Activated B cell treated with CpG ODN at 0.5 μM for 24 hours (primary cell): Measurements from ENCODE around the gene CST1. TPM values are rescaled to one million over a fixed set of nuclear protein-coding genes. Genes with fewer than 3 reads are reported as not detected.
"Not testable (repeated sequence)": the region's sequence is repeated elsewhere in the genome, so short reads cannot be mapped to it uniquely, and the experiment has no call there.

Experiments
- ATAC-seq: fragments of 200-7000 bp; cut with Tn5 transposase; one replicate; pipeline ENCODE4 v1.10.0; 2021; ENCODE audit warnings: low read depth, mild to moderate bottlenecking, moderate library complexity
- CTCF ChIA-PET: fragments of 350-600 bp; sonication (Branson Sonifier 250); formaldehyde crosslinking; loops from one replicate; lab custom pipeline; 2021; ENCODE audit warnings: antibody characterized with exemption; lab: Charles Lee
- POLR2A ChIA-PET: fragments of 350-600 bp; sonication (Branson Sonifier 250); formaldehyde crosslinking; loops from one replicate; lab custom pipeline; 2021; ENCODE audit warnings: antibody characterized with exemption; lab: Charles Lee
- DNase-seq: peaks from one replicate; pipeline ENCODE4 v3.0.0; 2022
- H3K27ac Mint-ChIP-seq: one replicate; pipeline ENCODE4 v1.8.0; 2020; ENCODE audit warnings: mixed read lengths
- H3K27me3 Mint-ChIP-seq: one replicate; pipeline ENCODE4 v1.8.0; 2021; ENCODE audit warnings: mixed read lengths
- H3K36me3 Mint-ChIP-seq: one replicate; pipeline ENCODE4 v1.8.0; 2021; ENCODE audit warnings: low read depth, mixed read lengths
- H3K4me1 Mint-ChIP-seq: one replicate; pipeline ENCODE4 v1.8.0; 2021; ENCODE audit warnings: mixed read lengths
- H3K4me3 Mint-ChIP-seq: one replicate; pipeline ENCODE4 v1.8.0; 2020; ENCODE audit warnings: mild to moderate bottlenecking, mixed read lengths
- H3K9me3 Mint-ChIP-seq: one replicate; pipeline ENCODE4 v1.8.0; 2020; ENCODE audit warnings: mixed read lengths
- CTCF ChIP-seq: fragments of 200-600 bp; IDR thresholded peaks from one replicate; pipeline ENCODE4 v1.8.0; 2022; ENCODE audit warnings: antibody characterized with exemption, mild to moderate bottlenecking
- intact Hi-C: fragments of 100-400 bp; cut with micrococcal nuclease; formaldehyde crosslinking; loops from one replicate; pipeline ENCODE4 v1.15.1; 2024
- total RNA-seq: library from RNA; stranded (reverse); gene quantifications from 2 replicates; pipeline ENCODE4 v1.2.3, GENCODE V29; 2022

Gene CST1
- total RNA-seq, 1 donor from 2014 or later = not detected

DNA sequence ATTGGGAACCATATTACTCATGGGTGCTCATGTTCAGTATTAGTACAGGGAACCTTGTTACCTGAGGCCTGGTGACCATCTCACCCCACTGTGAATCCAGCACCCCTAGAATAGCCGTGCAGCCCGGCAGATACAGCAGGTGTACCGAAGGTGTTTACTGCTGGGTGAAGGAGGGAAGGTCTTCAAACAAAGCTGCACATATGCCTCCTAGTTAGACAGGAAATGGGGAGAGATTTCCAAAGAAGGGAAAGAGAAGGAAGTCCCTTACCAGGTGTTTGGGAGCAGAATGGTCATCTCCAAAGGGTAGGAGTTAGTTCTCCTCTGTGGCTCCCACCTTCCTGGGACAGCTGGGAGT is 2.4 kb upstream of the CST1 start:
- H3K4me3 Mint-ChIP-seq = no peak overlapping the region
- no peaks in the 10 kb centered on the region for H3K9me3 Mint-ChIP-seq
- DNase-seq = no peak
- ATAC-seq = no peak
- H3K36me3 Mint-ChIP-seq = no peaks in the 10 kb centered on the region
- peaks cover 2% of the 10 kb centered on the region for H3K27me3 Mint-ChIP-seq
- ChIA-PET CTCF (no interaction called here), POLR2A (no interaction called here)
- intact Hi-C loops = no loop called here
- no peak overlapping the region for H3K27ac Mint-ChIP-seq
- no peaks in the 10 kb centered on the region for H3K4me1 Mint-ChIP-seq
- no peak for TF ChIP-seq CTCF

GRCh38 chr20:23752481-23753193 is 1.9 kb upstream of the CST1 start:
- no peaks in the 10 kb centered on the region for H3K9me3 Mint-ChIP-seq
- ChIA-PET POLR2A (no interaction called here), CTCF (no interaction called here)
- H3K36me3 Mint-ChIP-seq = no peaks in the 10 kb centered on the region
- TF ChIP-seq CTCF = no peak
- intact Hi-C loops = no loop called here
- DNase-seq = no peak
- peaks cover 2% of the 10 kb centered on the region for H3K27me3 Mint-ChIP-seq
- H3K4me3 Mint-ChIP-seq = no peak overlapping the region
- ATAC-seq = no peak
- no peak overlapping the region for H3K27ac Mint-ChIP-seq
- H3K4me1 Mint-ChIP-seq = no peaks in the 10 kb centered on the region

DNA sequence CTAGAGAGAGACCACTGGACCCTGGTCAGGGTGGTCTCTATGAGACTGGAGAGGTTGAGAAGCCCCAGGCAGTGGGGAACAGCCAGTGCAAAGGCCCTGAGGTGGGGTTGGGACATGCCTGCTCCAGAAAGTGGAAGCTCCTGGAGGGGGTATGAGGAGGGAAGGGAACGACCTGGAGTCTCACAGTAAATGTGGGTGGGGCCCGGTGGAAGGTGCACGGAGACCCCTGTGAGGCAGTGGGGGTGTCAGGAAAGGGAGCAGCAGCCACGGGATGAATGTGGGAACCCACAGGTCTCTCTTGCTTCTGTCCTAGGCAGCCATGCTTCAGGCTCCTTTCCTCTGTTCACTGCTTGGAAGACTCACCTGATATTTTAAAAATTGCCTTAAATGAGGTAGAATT is 1.3 kb upstream of the CST1 start:
- CTCF ChIA-PET = no interaction called here
- no peak for ATAC-seq

DNA sequence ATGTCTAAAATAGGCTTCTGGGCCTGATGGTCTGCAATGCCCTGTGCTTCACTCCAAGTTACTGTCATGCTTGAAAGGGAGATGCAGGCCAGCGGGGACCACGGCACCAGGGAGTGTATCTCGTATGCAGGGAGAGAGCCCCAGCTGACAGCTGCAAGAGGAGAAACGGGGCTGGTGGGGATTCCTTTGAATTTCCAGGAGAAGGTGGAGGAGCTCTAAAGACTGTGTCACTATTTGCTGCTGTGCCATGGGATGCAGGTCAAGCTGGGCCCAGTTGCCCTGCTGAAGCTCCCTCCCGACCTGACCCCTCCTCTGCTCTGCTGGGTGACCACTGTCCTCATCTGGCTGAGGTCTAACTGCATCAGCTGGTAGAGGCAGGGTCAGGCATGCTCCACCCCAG is 989 bp downstream of the CST1 start:
- ChIA-PET POLR2A (no interaction called here), CTCF (no interaction called here)
- no peaks in the 10 kb centered on the region for H3K9me3 Mint-ChIP-seq
- H3K27me3 Mint-ChIP-seq = peaks cover 2% of the 10 kb centered on the region
- DNase-seq (no peak), ATAC-seq (no peak)
- intact Hi-C loops = no loop called here
- no peaks in the 10 kb centered on the region for H3K4me1 Mint-ChIP-seq
- H3K4me3 Mint-ChIP-seq = no peak overlapping the region
- H3K36me3 Mint-ChIP-seq = no peaks in the 10 kb centered on the region
- no peak overlapping the region for H3K27ac Mint-ChIP-seq
- no peak for TF ChIP-seq CTCF

More for the DNA sequence above, 1.3 kb upstream of the CST1 start:
- POLR2A ChIA-PET = no interaction called here
- no peak for TF ChIP-seq CTCF
- Mint-ChIP-seq H3K27me3 (peaks cover 2% of the 10 kb centered on the region), H3K4me1 (no peaks in the 10 kb centered on the region), H3K4me3 (no peak overlapping the region), H3K27ac (no peak overlapping the region), H3K36me3 (no peaks in the 10 kb centered on the region), H3K9me3 (no peaks in the 10 kb centered on the region)
- no peak for DNase-seq
- intact Hi-C loops = no loop called here

DNA sequence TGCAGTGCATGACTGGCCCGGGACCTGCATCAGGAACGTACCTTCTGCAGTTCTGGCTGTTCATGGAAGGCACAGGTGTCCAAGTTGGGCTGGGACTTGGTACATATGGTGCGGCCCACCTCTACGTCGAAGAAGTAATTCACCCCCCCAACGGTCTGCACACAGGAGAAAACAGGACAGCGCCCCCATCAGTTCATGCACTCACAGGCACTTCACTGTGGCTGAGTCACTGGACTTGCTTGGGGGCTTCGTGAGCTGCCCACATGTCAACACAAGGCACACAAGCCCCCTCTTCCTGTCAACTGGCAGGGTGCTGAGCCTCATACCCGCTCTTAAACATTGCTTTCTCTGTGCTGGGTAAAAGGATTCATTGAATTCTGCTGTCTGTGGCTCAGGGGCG is 1.8 kb downstream of the CST1 start:
- H3K36me3 Mint-ChIP-seq, POLR2A ChIA-PET, H3K9me3 Mint-ChIP-seq, DNase-seq, intact Hi-C loops, H3K4me1 Mint-ChIP-seq, H3K4me3 Mint-ChIP-seq, H3K27ac Mint-ChIP-seq, CTCF ChIA-PET, H3K27me3 Mint-ChIP-seq, ATAC-seq: not testable (repeated sequence)

DNA sequence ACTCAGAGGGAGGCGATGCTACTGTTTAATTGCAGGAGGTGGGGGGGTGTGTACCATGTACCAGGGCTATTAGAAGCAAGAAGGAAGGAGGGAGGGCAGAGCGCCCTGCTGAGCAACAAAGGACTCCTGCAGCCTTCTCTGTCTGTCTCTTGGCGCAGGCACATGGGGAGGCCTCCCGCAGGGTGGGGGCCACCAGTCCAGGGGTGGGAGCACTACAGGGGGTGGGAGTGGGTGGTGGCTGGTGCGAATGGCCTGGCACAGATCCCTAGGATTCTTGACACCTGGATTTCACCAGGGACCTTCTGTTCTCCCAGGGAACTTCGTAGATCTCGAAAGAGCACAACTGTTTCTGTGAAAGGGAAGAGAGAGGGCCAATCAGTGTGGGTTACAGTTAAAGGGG is 3.2 kb downstream of the CST1 start:
- CTCF ChIA-PET, H3K27ac Mint-ChIP-seq, H3K36me3 Mint-ChIP-seq, H3K4me1 Mint-ChIP-seq, H3K27me3 Mint-ChIP-seq, H3K9me3 Mint-ChIP-seq, intact Hi-C loops, ATAC-seq, POLR2A ChIA-PET, H3K4me3 Mint-ChIP-seq, DNase-seq: not testable (repeated sequence)

- H3K9me3 Mint-ChIP-seq, H3K4me1 Mint-ChIP-seq, H3K4me3 Mint-ChIP-seq, H3K27ac Mint-ChIP-seq, POLR2A ChIA-PET, ATAC-seq, CTCF ChIA-PET, DNase-seq, H3K36me3 Mint-ChIP-seq, intact Hi-C loops, H3K27me3 Mint-ChIP-seq: not testable (repeated sequence)
Measured at GRCh38 chr20:23747092-23747491, 3.6 kb downstream of the CST1 start.
